ENCODE measurements around the gene ST6GALNAC6.

DNA sequence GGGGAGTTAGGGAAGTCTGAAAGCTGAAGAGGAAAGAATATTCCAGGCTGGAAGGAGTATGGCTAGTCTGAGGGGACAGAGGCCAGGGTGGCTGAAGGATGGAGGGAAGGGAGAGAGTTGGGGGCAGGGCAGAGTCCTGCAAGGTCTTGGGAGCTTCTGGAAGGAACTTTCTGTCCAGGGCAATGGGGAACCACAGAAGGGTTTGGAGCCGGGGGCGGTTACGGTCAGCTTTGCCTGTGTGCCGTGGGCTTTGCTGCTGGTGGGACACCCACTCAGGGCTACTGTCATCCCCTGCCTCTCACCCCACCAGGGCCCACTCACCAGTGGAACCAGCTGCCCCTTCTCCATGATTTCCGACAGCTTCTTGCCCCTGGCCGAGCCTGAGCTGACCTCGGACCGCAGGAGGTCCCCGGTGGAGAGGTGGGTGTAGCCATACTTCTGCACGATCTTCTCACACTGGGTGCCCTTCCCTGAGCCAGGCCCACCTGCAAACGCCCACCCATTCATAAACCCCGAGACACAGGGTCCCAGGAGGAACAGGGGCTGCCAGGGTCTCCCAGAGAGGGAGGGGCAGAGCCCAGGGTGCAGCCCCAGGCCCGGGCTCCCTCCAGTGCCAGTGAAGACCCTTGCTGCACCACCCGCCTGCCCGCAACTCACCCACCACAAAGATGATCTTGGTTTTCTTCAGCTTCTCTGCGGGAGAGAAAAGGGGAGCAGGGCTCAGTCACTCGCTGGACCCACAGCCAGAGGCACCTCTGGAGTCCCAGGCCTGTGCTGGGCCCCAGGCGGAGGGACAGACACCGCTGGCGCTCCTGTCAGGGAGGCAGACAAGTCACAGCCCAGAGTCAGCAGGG lies 26.8 kb downstream of the ST6GALNAC6 start:
- TF ChIP-seq NFRKB (IDR thresholded peaks at IDR 0.05) (no peak), BHLHE40 (IDR thresholded peaks at IDR 0.05; ENCODE audit: borderline replicate concordance) (no peak), HDGF (IDR thresholded peaks at IDR 0.05; ENCODE audit: borderline replicate concordance) (no peak), FOXM1 (IDR thresholded peaks at IDR 0.05; ENCODE audit: borderline replicate concordance) (no peak), LEF1 (IDR thresholded peaks at IDR 0.05; ENCODE audit: borderline replicate concordance) (no peak), ARNT (IDR thresholded peaks at IDR 0.05) (no peak), L3MBTL2 (conservative IDR thresholded peaks at IDR 0.05) (no peak), SP1 (IDR thresholded peaks at IDR 0.05) (no peak), ELF4 (IDR thresholded peaks at IDR 0.05) (no peak), FOXK2 (IDR thresholded peaks at IDR 0.05) (no peak), ZNF384 (IDR thresholded peaks at IDR 0.05) (no peak), TARDBP (IDR thresholded peaks at IDR 0.05) (no peak), CTBP1 (IDR thresholded peaks at IDR 0.05; ENCODE audit: borderline replicate concordance) (no peak)
